ENCODE results near the gene FSD1L. TPM values are rescaled to one million over a fixed set of nuclear protein-coding genes. Genes with fewer than 3 reads are reported as not detected.
"Not testable (repeated sequence)": the region's sequence is repeated elsewhere in the genome, so short reads cannot be mapped to it uniquely, and the experiment has no call there.

FSD1L gene
- polyA plus RNA-seq, 1 of the 3 experiments (the other 2 are of a cell fraction): 0.76 TPM

- TF ChIP-seq REST (IDR thresholded peaks at IDR 0.05; ENCODE audit: low read depth, low read length) (peak; percentile 48; the same call in 1 of the 2 replicates), MEF2A (IDR thresholded peaks at IDR 0.05; ENCODE audit: borderline replicate concordance, low read depth) (no peak), RXRA (IDR thresholded peaks at IDR 0.05; ENCODE audit: borderline replicate concordance, low read depth) (no peak), GABPA (IDR thresholded peaks at IDR 0.05; ENCODE audit: low read depth) (peak; percentile 33; the same call in 1 of the 2 replicates), RAD21 (IDR thresholded peaks at IDR 0.05; ENCODE audit: low read length) (no peak), EP300 (IDR thresholded peaks at IDR 0.05; ENCODE audit: borderline replicate concordance in 1 of 2, low read depth in 1 of 2, low read length in 1 of 2) (peak in 1 of 2 experiments; percentile 23; a peak in 1 of 4 replicates), JUND (IDR thresholded peaks at IDR 0.05) (no peak), IRF3 (IDR thresholded peaks at IDR 0.05; ENCODE audit: low read depth, low read length) (no peak), SMC3 (IDR thresholded peaks at IDR 0.05; ENCODE audit: low read depth, low read length) (no peak), EZH2phosphoT487 (IDR thresholded peaks at IDR 0.05; ENCODE audit: borderline replicate concordance, low read depth) (no peak), TAF1 (IDR thresholded peaks at IDR 0.05; ENCODE audit: borderline replicate concordance, low read depth, low read length) (peak; percentile 83), PBX3 (IDR thresholded peaks at IDR 0.05) (peak; percentile 30; the same call in 1 of the 2 replicates), ELF1 (IDR thresholded peaks at IDR 0.05) (peak; percentile 34; the same call in 1 of the 2 replicates)
These were observed 110.2 kb downstream of the FSD1L start, which contains the start of gene FKTN (continued) for GRCh38 chr9:105557804-105558610.

- no peak overlapping the region for H3K9ac ChIP-seq
- no peaks in the 10 kb centered on the region for H4K20me1 ChIP-seq (ENCODE audit: insufficient read depth)
- H3K4me1 ChIP-seq (ENCODE audit: control insufficient read depth in 1 of 2, insufficient read depth in 2 of 2, low read depth in 1 of 2, low read length in 1 of 2): no peaks in the 10 kb centered on the region
- no peak overlapping the region for H3K27ac ChIP-seq (ENCODE audit: low read depth in 2 of 2, low read length in 1 of 2)
- H3K4me2 ChIP-seq: no peak overlapping the region
- H3K27me3 ChIP-seq (ENCODE audit: insufficient read depth): no peaks in the 10 kb centered on the region
- TF ChIP-seq SIN3A (IDR thresholded peaks at IDR 0.05; ENCODE audit: borderline replicate concordance, low read depth, low read length) (no peak), RFX5 (IDR thresholded peaks at IDR 0.05; ENCODE audit: low read length) (no peak), YY1 (IDR thresholded peaks at IDR 0.05; ENCODE audit: low read depth) (no peak), GATA2 (CRISPR knock-in tag; IDR thresholded peaks at IDR 0.05) (no peak)
- H3K36me3 ChIP-seq (replicated peaks in 1 of 2; ENCODE audit: control insufficient read depth in 1 of 2, insufficient read depth in 2 of 2, low read length in 1 of 2): peaks cover 13 to 21% of the 10 kb centered on the region in 2 experiments
- H3K9me2 ChIP-seq: no peaks in the 10 kb centered on the region
- POLR2A ChIA-PET: no interaction called here
- H3K79me2 ChIP-seq (ENCODE audit: insufficient read depth): no peaks in the 10 kb centered on the region
- H3F3A ChIP-seq (replicated peaks; ENCODE audit: insufficient read depth): no peaks in the 10 kb centered on the region
- CTCF ChIA-PET: no interaction called here
- H3K9me3 ChIP-seq: 0 out of 2 replicates have a peak, but pooled peaks cover 4% of the 10 kb centered on the region
- H2AFZ ChIP-seq (ENCODE audit: low read depth): no peak overlapping the region
- DNase-seq: no peak
- no peak overlapping the region for H3K4me3 ChIP-seq (ENCODE audit: low read depth in 2 of 2, low read length in 1 of 2)
These were observed 124.6 kb downstream of the FSD1L start for GRCh38 chr9:105572455-105572854.

- H3K9me2 ChIP-seq, CTCF ChIA-PET: not testable (repeated sequence)
- WGBS (ENCODE audit: low lambda C conversion rate): 96% methylated on average over 6 of the region's 6 CpGs
These were observed 132.1 kb downstream of the FSD1L start for GRCh38 chr9:105579952-105580351.

More at GRCh38 chr9:105579952-105580351, 132.1 kb downstream of the FSD1L start:
- H3K36me3 ChIP-seq (replicated peaks in 1 of 2; ENCODE audit: control insufficient read depth in 1 of 2, insufficient read depth in 2 of 2, low read length in 1 of 2); H2AFZ ChIP-seq (ENCODE audit: low read depth); H3K4me2 ChIP-seq; H3F3A ChIP-seq (replicated peaks; ENCODE audit: insufficient read depth); H3K27ac ChIP-seq (ENCODE audit: low read depth in 2 of 2, low read length in 1 of 2); H3K27me3 ChIP-seq (ENCODE audit: insufficient read depth); H3K9me3 ChIP-seq; H3K4me1 ChIP-seq (ENCODE audit: control insufficient read depth in 1 of 2, insufficient read depth in 2 of 2, low read depth in 1 of 2, low read length in 1 of 2); H3K4me3 ChIP-seq (ENCODE audit: low read depth in 2 of 2, low read length in 1 of 2); H3K9ac ChIP-seq; POLR2A ChIA-PET; H3K79me2 ChIP-seq (ENCODE audit: insufficient read depth); DNase-seq; H4K20me1 ChIP-seq (ENCODE audit: insufficient read depth): not testable (repeated sequence)

All from SK-N-SH (cell line).